Measurements from ENCODE around the gene IPCEF1. TPM values are rescaled to one million over a fixed set of nuclear protein-coding genes. Genes with fewer than 3 reads are reported as not detected.
A peak's percentile ranks its signal among the peaks of the same experiment; 100 is the strongest.
"Not testable (repeated sequence)": the region's sequence is repeated elsewhere in the genome, so short reads cannot be mapped to it uniquely, and the experiment has no call there.

IPCEF1 gene
- polyA plus RNA-seq, 1 donor from 2014 or later: 2.1 TPM

DNA sequence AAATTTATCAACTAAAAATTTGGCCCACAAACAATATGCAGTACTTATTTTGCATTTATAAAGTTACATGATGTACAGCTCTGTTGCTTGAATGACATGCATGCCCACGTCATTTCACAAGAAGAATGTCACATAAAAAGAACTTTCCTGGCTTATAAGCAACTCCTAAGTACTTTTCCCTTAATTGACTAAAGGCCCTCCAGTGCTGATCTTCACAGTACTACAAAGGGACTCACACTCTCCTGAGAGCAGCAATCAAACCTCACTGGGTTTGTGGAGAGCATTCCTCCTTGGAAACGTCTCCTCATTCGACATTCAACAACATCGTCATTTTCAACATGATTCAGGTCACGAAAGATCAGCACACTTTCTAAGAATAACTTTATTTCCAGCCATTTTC lies 111.1 kb downstream of the IPCEF1 start:
- Mint-ChIP-seq H3K27me3 (peaks cover 7% of the 10 kb centered on the region), H3K36me3 (peaks cover 4% of the 10 kb centered on the region), H3K4me1 (peaks cover 16 to 21% (median 17%) of the 10 kb centered on the region in 3 donors), H3K9me3 (peaks cover 0 to 4% (median 0%) of the 10 kb centered on the region in 3 donors), H3K4me3 (peak overlapping the region in 3 of 4 donors; percentile 22 to 77 (median 67)), H3K27ac (peak overlapping the region in 2 of 3 donors; percentile 77 to 80)

GRCh38 chr6:154243793-154244750 lies 112.5 kb downstream of the IPCEF1 start:
- peaks cover 4% of the 10 kb centered on the region for H3K36me3 Mint-ChIP-seq
- peaks cover 4% of the 10 kb centered on the region for H3K27me3 Mint-ChIP-seq
- H3K4me1 Mint-ChIP-seq: peaks cover 7 to 9% (median 8%) of the 10 kb centered on the region in 3 donors
- peak overlapping the region in 2 of 4 donors; percentile 31 to 55 for H3K4me3 Mint-ChIP-seq
- peak overlapping the region in 1 of 3 donors; percentile 28 for H3K27ac Mint-ChIP-seq
- peaks cover 0 to 4% (median 0%) of the 10 kb centered on the region in 3 donors for H3K9me3 Mint-ChIP-seq

- H3K9me3 Mint-ChIP-seq: peaks cover 0 to 4% (median 0%) of the 10 kb centered on the region in 3 donors
- H3K4me1 Mint-ChIP-seq: peaks cover 6 to 7% (median 6%) of the 10 kb centered on the region in 3 donors
- H3K27me3 Mint-ChIP-seq: peaks cover 3% of the 10 kb centered on the region
- no peak overlapping the region for H3K4me3 Mint-ChIP-seq
- peak overlapping the region in 1 of 3 donors; percentile 12 for H3K27ac Mint-ChIP-seq
- H3K36me3 Mint-ChIP-seq: peaks cover 4% of the 10 kb centered on the region
Measured at GRCh38 chr6:154242617-154243357, 113.8 kb downstream of the IPCEF1 start.

- H3K27me3 Mint-ChIP-seq: no peaks in the 10 kb centered on the region
- peaks cover 0 to 3% (median 0%) of the 10 kb centered on the region in 3 donors for H3K9me3 Mint-ChIP-seq
- peaks cover 0 to 1% (median 0%) of the 10 kb centered on the region in 3 donors for H3K4me1 Mint-ChIP-seq
- H3K36me3 Mint-ChIP-seq: peaks cover 4% of the 10 kb centered on the region
- H3K4me3 Mint-ChIP-seq: no peak overlapping the region
- H3K27ac Mint-ChIP-seq: peak overlapping the region in 1 of 3 donors; percentile 59
Measured at GRCh38 chr6:154241581-154241980, 115.0 kb downstream of the IPCEF1 start.

- H3K4me1 Mint-ChIP-seq, H3K27me3 Mint-ChIP-seq, H3K36me3 Mint-ChIP-seq, H3K9me3 Mint-ChIP-seq, H3K27ac Mint-ChIP-seq, H3K4me3 Mint-ChIP-seq: not testable (repeated sequence)
Measured at GRCh38 chr6:154241061-154241460, 115.5 kb downstream of the IPCEF1 start.

DNA sequence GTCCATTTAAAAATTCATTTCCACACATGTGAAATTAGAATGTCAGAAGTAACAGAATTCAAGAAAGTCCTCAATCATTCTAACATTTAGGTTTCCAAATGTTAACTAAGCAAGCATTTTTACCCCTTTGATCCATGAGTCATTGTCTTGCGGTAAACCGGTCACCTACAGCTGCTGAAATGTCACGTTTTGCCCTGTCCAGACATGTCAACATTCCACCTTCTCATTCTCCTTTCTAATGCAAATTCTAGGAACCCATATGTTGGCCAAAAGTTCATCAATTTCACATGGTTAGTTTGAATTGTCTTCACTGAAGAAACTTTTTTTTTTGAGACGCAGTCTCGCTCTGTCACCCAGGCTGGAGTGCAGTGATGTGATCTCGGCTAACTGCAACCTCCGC lies 117.2 kb downstream of the IPCEF1 start:
- Mint-ChIP-seq H3K9me3 (no peaks in the 10 kb centered on the region), H3K27me3 (no peaks in the 10 kb centered on the region), H3K36me3 (peaks cover 3% of the 10 kb centered on the region), H3K4me3 (peak overlapping the region in 1 of 4 donors; percentile 76), H3K4me1 (peaks cover 0 to 1% (median 0%) of the 10 kb centered on the region in 3 donors), H3K27ac (no peak overlapping the region)

- H3K27me3 Mint-ChIP-seq: no peaks in the 10 kb centered on the region
- H3K27ac Mint-ChIP-seq: no peak overlapping the region
- H3K9me3 Mint-ChIP-seq: no peaks in the 10 kb centered on the region
- peaks cover 3% of the 10 kb centered on the region for H3K36me3 Mint-ChIP-seq
- H3K4me1 Mint-ChIP-seq: peaks cover 0 to 3% (median 0%) of the 10 kb centered on the region in 3 donors
- H3K4me3 Mint-ChIP-seq: no peak overlapping the region
Measured at GRCh38 chr6:154238831-154239230, 117.8 kb downstream of the IPCEF1 start.

DNA sequence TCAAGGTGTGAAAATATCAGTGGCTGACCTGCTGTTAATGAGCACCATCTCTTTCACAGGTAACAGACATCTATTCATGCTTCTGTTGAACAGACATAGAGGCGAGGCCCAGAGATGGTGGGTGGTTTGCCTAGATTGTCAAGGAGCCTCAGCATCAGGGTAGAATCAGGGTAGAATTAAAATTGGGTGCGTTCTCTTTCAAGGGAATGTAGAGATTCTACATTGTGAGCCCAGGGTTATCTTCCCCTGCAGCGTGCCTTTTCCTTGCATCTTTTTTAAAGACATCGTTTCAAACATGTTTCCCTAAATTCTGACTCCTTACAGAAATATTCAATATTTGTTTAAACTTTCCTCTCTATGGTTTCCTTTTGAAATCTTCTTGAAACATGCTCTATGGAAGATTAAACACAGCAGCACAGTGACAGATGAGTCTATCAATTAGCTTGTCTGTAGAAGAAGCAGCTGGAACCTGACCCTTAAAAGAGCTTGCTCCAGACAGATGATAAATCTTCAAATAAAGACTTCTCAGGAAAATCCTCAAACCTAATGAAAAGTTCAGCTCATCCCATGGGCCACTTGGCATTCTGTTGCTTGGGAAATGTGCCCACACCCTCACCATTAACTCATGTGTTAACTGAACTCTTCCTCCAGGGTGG lies 119.8 kb downstream of the IPCEF1 start:
- H3K36me3 Mint-ChIP-seq: no peaks in the 10 kb centered on the region
- H3K27me3 Mint-ChIP-seq: no peaks in the 10 kb centered on the region
- no peaks in the 10 kb centered on the region for H3K9me3 Mint-ChIP-seq
- no peak overlapping the region for H3K4me3 Mint-ChIP-seq
- H3K27ac Mint-ChIP-seq: no peak overlapping the region
- peaks cover 0 to 3% (median 0%) of the 10 kb centered on the region in 3 donors for H3K4me1 Mint-ChIP-seq

- Mint-ChIP-seq H3K9me3 (no peaks in the 10 kb centered on the region), H3K4me1 (peaks cover 4 to 6% (median 6%) of the 10 kb centered on the region in 3 donors), H3K27ac (no peak overlapping the region), H3K27me3 (peaks cover 6% of the 10 kb centered on the region), H3K4me3 (peak overlapping the region in 1 of 4 donors; percentile 84), H3K36me3 (no peaks in the 10 kb centered on the region)
Measured at GRCh38 chr6:154234019-154234772, 122.4 kb downstream of the IPCEF1 start.

- Mint-ChIP-seq H3K4me3 (no peak overlapping the region), H3K9me3 (no peaks in the 10 kb centered on the region), H3K36me3 (no peaks in the 10 kb centered on the region), H3K27me3 (peaks cover 6% of the 10 kb centered on the region), H3K4me1 (peaks cover 4 to 6% (median 6%) of the 10 kb centered on the region in 3 donors), H3K27ac (no peak overlapping the region)
Measured at GRCh38 chr6:154233383-154233782, 123.2 kb downstream of the IPCEF1 start.

DNA sequence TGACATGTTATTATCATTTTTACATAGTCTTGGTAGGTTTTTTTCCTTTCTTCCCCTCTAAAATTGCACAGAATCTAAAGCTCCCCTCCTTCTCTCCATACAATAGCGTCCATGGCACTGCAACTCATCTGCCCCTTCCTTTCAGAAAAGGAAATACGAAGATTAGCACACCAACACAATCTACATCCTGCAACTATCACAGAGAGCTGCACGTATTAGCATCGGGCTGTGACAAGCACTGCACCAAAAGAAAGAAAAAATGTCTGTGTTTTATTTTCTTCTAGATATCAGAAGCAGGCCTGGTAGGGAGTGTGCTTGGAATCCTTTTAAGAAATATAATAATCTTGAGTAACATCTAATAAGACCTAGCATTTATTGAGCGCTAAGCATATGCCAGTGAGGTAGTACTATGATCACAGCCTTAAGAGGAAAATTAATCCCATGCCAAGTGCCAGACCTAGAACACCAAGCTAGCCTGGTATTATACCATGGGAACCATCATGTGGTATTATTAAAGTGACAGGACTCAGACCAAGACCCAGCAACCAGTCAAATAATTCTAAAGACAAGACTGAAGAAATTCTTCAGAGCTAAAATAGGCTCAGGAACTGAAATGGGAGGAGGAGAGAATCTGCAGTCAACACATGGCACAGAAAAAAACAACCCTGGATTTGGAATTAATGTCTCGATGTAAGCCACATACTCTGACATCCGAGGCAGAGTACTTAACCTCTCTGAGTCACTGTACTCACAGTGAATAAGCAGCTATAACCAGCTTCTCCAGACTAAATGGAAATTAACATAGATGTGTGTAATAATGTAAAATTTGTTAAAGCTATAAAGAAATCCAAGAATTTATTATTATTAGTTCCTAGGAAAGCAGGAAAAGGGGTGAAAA lies 124.3 kb downstream of the IPCEF1 start:
- peaks cover 4 to 6% (median 6%) of the 10 kb centered on the region in 3 donors for H3K4me1 Mint-ChIP-seq
- H3K4me3 Mint-ChIP-seq: no peak overlapping the region
- H3K36me3 Mint-ChIP-seq: no peaks in the 10 kb centered on the region

GRCh38 chr6:154230910-154231595 lies 125.5 kb downstream of the IPCEF1 start:
- Mint-ChIP-seq H3K36me3 (no peaks in the 10 kb centered on the region), H3K4me3 (peak overlapping the region in 2 of 4 donors; percentile 38 to 40), H3K4me1 (peaks cover 4 to 6% (median 6%) of the 10 kb centered on the region in 3 donors), H3K27me3 (peaks cover 6% of the 10 kb centered on the region), H3K9me3 (no peaks in the 10 kb centered on the region), H3K27ac (peak overlapping the region in 1 of 3 donors; percentile 20)

More for the DNA sequence above, 124.3 kb downstream of the IPCEF1 start:
- Mint-ChIP-seq H3K27me3 (peaks cover 6% of the 10 kb centered on the region), H3K9me3 (no peaks in the 10 kb centered on the region), H3K27ac (peak overlapping the region in 2 of 3 donors; percentile 13 to 20)

DNA sequence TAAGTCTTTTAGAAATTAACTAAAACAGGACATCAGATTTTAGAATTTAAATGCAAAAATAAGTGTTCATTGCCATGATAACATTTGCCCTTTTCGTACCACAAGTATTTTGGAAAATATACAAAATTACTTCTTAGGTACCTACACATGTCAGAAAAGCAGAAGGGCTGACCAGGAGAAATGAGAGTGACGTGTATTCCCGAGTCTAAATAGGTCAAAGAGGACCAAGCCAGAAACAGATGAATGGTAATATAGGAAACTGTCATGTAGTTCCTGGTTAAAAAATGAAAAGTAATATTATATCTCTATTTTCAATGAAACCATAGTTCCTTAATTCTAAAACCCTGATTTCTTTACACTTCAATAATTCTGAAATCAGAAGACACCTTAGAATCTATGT lies 126.2 kb downstream of the IPCEF1 start:
- Mint-ChIP-seq H3K9me3 (no peaks in the 10 kb centered on the region), H3K27ac (no peak overlapping the region), H3K27me3 (peaks cover 6% of the 10 kb centered on the region), H3K4me1 (peaks cover 4 to 6% (median 6%) of the 10 kb centered on the region in 3 donors), H3K36me3 (no peaks in the 10 kb centered on the region), H3K4me3 (peak overlapping the region in 2 of 4 donors; percentile 66 to 85)
